ENCODE measurements around the gene EEIG1. TPM values are rescaled to one million over a fixed set of nuclear protein-coding genes. Genes with fewer than 3 reads are reported as not detected.

EEIG1 gene
- total RNA-seq, 1 experiment from 2014 or later, result 52.3 TPM

DNA sequence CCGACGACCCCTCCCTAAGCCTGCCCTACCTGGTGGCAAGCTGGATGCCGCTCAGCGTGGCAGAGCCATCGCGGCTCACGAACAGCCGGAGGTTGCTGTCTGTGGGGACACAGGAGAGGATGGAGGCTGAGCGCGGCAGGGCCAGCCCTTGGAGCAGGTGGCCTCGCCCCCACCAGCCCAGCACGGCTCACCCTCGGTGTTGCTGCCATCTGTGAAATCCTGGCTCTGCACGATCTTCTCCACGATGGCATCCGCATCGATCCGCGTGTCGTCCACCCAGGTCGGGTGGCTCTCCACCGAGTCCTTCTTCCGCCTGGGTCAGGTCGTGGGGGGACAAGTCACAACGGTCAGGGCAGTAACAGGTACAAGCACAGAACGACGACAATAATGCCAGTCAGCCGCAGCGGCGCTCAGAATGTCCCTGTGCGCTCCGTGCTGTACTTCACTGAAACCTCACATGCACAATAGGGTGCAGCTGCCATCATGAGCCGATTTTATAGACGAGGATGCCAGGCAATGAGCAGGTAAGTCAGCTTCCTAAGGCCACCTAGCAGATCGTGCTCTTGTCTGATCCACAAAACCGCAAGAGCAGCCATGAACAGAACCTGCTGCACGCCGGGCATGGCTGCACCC, 36.1 kb downstream of the EEIG1 start:
- Histone ChIP-seq H3K4me2 (ENCODE audit: insufficient read depth, insufficient read length, low read length) (no peak overlapping the region), H4K20me1 (ENCODE audit: control insufficient read depth, insufficient read depth, insufficient read length) (no peaks in the 10 kb centered on the region), H3K23ac (ENCODE audit: insufficient read length, low read depth, low read length) (no peak overlapping the region), H3K9me3 (ENCODE audit: control insufficient read depth, low read depth, low read length) (no peaks in the 10 kb centered on the region), H2BK120ac (ENCODE audit: low read depth, low read length, poor library complexity, severe bottlenecking) (no peak overlapping the region), H2AFZ (ENCODE audit: low read length) (no peak overlapping the region), H2BK20ac (ENCODE audit: low read depth, low read length, poor library complexity, severe bottlenecking) (no peak overlapping the region), H3K4me1 (ENCODE audit: insufficient read depth, low read length) (no peaks in the 10 kb centered on the region), H3K14ac (ENCODE audit: insufficient read depth, low read length) (no peak overlapping the region), H2BK5ac (ENCODE audit: insufficient read length, low read length) (no peak overlapping the region), H3K23me2 (ENCODE audit: insufficient read length, low read depth, low read length, poor library complexity, severe bottlenecking) (no peaks in the 10 kb centered on the region), H3K9ac (ENCODE audit: extremely low read depth, insufficient read length, low read length) (no peak overlapping the region), H3K27ac (ENCODE audit: insufficient read length, low read depth, low read length) (no peak overlapping the region), H3K4ac (ENCODE audit: low read depth, low read length) (no peak overlapping the region), H3K27me3 (ENCODE audit: insufficient read depth, low read length) (no peaks in the 10 kb centered on the region), H4K8ac (replicated peaks; ENCODE audit: insufficient read length, low read depth, low read length) (no peak overlapping the region), H2BK12ac (ENCODE audit: insufficient read length, low read depth, low read length) (no peak overlapping the region), H4K91ac (ENCODE audit: insufficient read length, low read depth, low read length) (no peak overlapping the region), H3T11ph (ENCODE audit: low read length) (no peak overlapping the region), H3K56ac (ENCODE audit: insufficient read length, low read depth, low read length) (no peak overlapping the region), H4K5ac (ENCODE audit: insufficient read length, low read depth, low read length) (no peak overlapping the region), H3K79me2 (ENCODE audit: insufficient read depth, low read length) (no peaks in the 10 kb centered on the region), H3K79me1 (ENCODE audit: insufficient read depth, low read depth, low read length, poor library complexity, severe bottlenecking) (no peaks in the 10 kb centered on the region), H3K18ac (ENCODE audit: insufficient read length, low read depth, low read length) (no peak overlapping the region), H2AK5ac (ENCODE audit: insufficient read length, low read length) (no peak overlapping the region), H2BK15ac (ENCODE audit: low read depth, low read length) (no peak overlapping the region)
- H3K4me3 Mint-ChIP-seq, result no peak overlapping the region
- TF ChIP-seq, protein P1, sequence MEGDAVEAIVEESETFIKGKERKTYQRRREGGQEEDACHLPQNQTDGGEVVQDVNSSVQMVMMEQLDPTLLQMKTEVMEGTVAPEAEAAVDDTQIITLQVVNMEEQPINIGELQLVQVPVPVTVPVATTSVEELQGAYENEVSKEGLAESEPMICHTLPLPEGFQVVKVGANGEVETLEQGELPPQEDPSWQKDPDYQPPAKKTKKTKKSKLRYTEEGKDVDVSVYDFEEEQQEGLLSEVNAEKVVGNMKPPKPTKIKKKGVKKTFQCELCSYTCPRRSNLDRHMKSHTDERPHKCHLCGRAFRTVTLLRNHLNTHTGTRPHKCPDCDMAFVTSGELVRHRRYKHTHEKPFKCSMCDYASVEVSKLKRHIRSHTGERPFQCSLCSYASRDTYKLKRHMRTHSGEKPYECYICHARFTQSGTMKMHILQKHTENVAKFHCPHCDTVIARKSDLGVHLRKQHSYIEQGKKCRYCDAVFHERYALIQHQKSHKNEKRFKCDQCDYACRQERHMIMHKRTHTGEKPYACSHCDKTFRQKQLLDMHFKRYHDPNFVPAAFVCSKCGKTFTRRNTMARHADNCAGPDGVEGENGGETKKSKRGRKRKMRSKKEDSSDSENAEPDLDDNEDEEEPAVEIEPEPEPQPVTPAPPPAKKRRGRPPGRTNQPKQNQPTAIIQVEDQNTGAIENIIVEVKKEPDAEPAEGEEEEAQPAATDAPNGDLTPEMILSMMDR (conservative IDR thresholded peaks at IDR 0.05), result no peak
- H3K4me1 Mint-ChIP-seq, result peaks cover 8 to 33% of the 10 kb centered on the region in 2 experiments
- H3K9me3 Mint-ChIP-seq, result no peaks in the 10 kb centered on the region
- DNase-seq, result no peak
- peak overlapping the region in 1 of 3 experiments; percentile 75; a peak in 1 of 7 replicates for H3K27ac Mint-ChIP-seq
- no CpG with 5 or more reads among the region's 38 CpGs for WGBS (ENCODE audit: extremely low coverage, insufficient read length, low lambda C conversion rate)
- H3K36me3 Mint-ChIP-seq (ENCODE audit: insufficient read depth in 1 of 3, low read depth in 3 of 3), result peaks cover 10 to 54% (median 47%) of the 10 kb centered on the region in 3 experiments; a peak in 6 of 7 replicates
- H3K27me3 Mint-ChIP-seq (ENCODE audit: low read depth), result no peaks in the 10 kb centered on the region

All from H9 (cell line).